ENCODE data around the gene RALGPS1.

Gene RALGPS1

GRCh38 chr9:127237801-127238200 lies 323.2 kb downstream of the RALGPS1 start:
- Histone ChIP-seq H3K27me3 (ENCODE audit: control insufficient read depth, insufficient read depth, low read length) (no peaks in the 10 kb centered on the region), H2AFZ (no peak overlapping the region), H3K79me2 (no peaks in the 10 kb centered on the region), H3K9ac (no peak overlapping the region), H3K9me3 (ENCODE audit: control insufficient read depth, low read length) (no peaks in the 10 kb centered on the region), H3K4me3 (ENCODE audit: low read depth, low read length) (no peak overlapping the region), H3K4me2 (ENCODE audit: low read length) (no peak overlapping the region), H3K27ac (no peak overlapping the region), H3K36me3 (ENCODE audit: control insufficient read depth, insufficient read depth, low read length) (no peaks in the 10 kb centered on the region), H3K4me1 (peaks cover 10% of the 10 kb centered on the region)
- TF ChIP-seq CTCF (IDR thresholded peaks at IDR 0.05): no peak

- Histone ChIP-seq H3K79me2 (peaks cover 4% of the 10 kb centered on the region), H3K4me1 (peaks cover 7% of the 10 kb centered on the region), H3K4me3 (ENCODE audit: low read depth, low read length) (no peak overlapping the region), H3K27ac (peak overlapping the region; percentile 47), H3K36me3 (ENCODE audit: control insufficient read depth, insufficient read depth, low read length) (no peaks in the 10 kb centered on the region), H3K4me2 (ENCODE audit: low read length) (peak overlapping the region; percentile 34), H3K9me3 (ENCODE audit: control insufficient read depth, low read length) (no peaks in the 10 kb centered on the region), H3K27me3 (ENCODE audit: control insufficient read depth, insufficient read depth, low read length) (no peaks in the 10 kb centered on the region), H2AFZ (no peak overlapping the region), H3K9ac (no peak overlapping the region)
- TF ChIP-seq CTCF (IDR thresholded peaks at IDR 0.05): no peak
Measured at GRCh38 chr9:127241354-127241753, 326.8 kb downstream of the RALGPS1 start.

GRCh38 chr9:127244609-127245601 lies 330.3 kb downstream of the RALGPS1 start:
- Histone ChIP-seq H3K27me3 (ENCODE audit: control insufficient read depth, insufficient read depth, low read length) (no peaks in the 10 kb centered on the region), H3K79me2 (peaks cover 13% of the 10 kb centered on the region), H3K27ac (peak overlapping the region; percentile 33), H3K4me3 (ENCODE audit: low read depth, low read length) (peak overlapping the region; percentile 52), H3K36me3 (ENCODE audit: control insufficient read depth, insufficient read depth, low read length) (no peaks in the 10 kb centered on the region), H3K4me1 (peaks cover 7% of the 10 kb centered on the region), H3K4me2 (ENCODE audit: low read length) (peak overlapping the region; percentile 62), H3K9me3 (ENCODE audit: control insufficient read depth, low read length) (no peaks in the 10 kb centered on the region), H2AFZ (peak overlapping the region; percentile 66), H3K9ac (no peak overlapping the region)
- TF ChIP-seq CTCF (IDR thresholded peaks at IDR 0.05): no peak

- H3K79me2 ChIP-seq: peaks cover 13% of the 10 kb centered on the region
- H3K4me2 ChIP-seq (ENCODE audit: low read length): peak overlapping the region; percentile 62
- no peaks in the 10 kb centered on the region for H3K27me3 ChIP-seq (ENCODE audit: control insufficient read depth, insufficient read depth, low read length)
- H2AFZ ChIP-seq: peak overlapping the region; percentile 66
- TF ChIP-seq CTCF (IDR thresholded peaks at IDR 0.05): no peak
- peak overlapping the region; percentile 52 for H3K4me3 ChIP-seq (ENCODE audit: low read depth, low read length)
- H3K9ac ChIP-seq: no peak overlapping the region
- H3K4me1 ChIP-seq: peaks cover 7% of the 10 kb centered on the region
- H3K27ac ChIP-seq: no peak overlapping the region
- no peaks in the 10 kb centered on the region for H3K9me3 ChIP-seq (ENCODE audit: control insufficient read depth, low read length)
- no peaks in the 10 kb centered on the region for H3K36me3 ChIP-seq (ENCODE audit: control insufficient read depth, insufficient read depth, low read length)
Measured at GRCh38 chr9:127245637-127246164, 331.1 kb downstream of the RALGPS1 start.

Data from parathyroid adenoma (tissue), 2 donors.